ENCODE measurements around the gene ALDOB. TPM values are rescaled to one million over a fixed set of nuclear protein-coding genes. Genes with fewer than 3 reads are reported as not detected.
A peak's percentile ranks its signal among the peaks of the same experiment; 100 is the strongest.

Gene ALDOB
- total and polyA plus RNA-seq, 4 donors, result 0.40 to 5.8 (median 1.8) TPM

- Histone ChIP-seq H3K4me3 (ENCODE audit: low read depth, low read length) (no peak overlapping the region), H3K36me3 (ENCODE audit: control insufficient read depth, insufficient read depth, low read length) (no peaks in the 10 kb centered on the region)
- no CpG with 5 or more reads among the region's 3 CpGs for WGBS (ENCODE audit: insufficient coverage)
Measured at GRCh38 chr9:101381118-101381517, 54.5 kb downstream of the ALDOB start.

GRCh38 chr9:101380295-101380694 lies 55.3 kb downstream of the ALDOB start:
- DNase-seq (ENCODE audit: low read depth in 4 of 6, low spot score in 6 of 6), result no peak
- Histone ChIP-seq H3K27ac (ENCODE audit: low read depth, low read length) (no peak overlapping the region), H3K4me1 (ENCODE audit: control insufficient read depth, insufficient read depth, low read length) (no peaks in the 10 kb centered on the region), H3K4me3 (ENCODE audit: low read depth, low read length) (no peak overlapping the region), H3K9me3 (ENCODE audit: control insufficient read depth, insufficient read depth, low read length) (peaks cover 2% of the 10 kb centered on the region), H3K27me3 (ENCODE audit: control insufficient read depth, insufficient read depth, low read length) (no peaks in the 10 kb centered on the region), H3K36me3 (ENCODE audit: control insufficient read depth, insufficient read depth, low read length) (no peaks in the 10 kb centered on the region)

More at GRCh38 chr9:101381118-101381517, 54.5 kb downstream of the ALDOB start:
- Histone ChIP-seq H3K4me1 (ENCODE audit: control insufficient read depth, insufficient read depth, low read length) (no peaks in the 10 kb centered on the region), H3K27me3 (ENCODE audit: control insufficient read depth, insufficient read depth, low read length) (no peaks in the 10 kb centered on the region), H3K27ac (ENCODE audit: low read depth, low read length) (no peak overlapping the region), H3K9me3 (ENCODE audit: control insufficient read depth, insufficient read depth, low read length) (peaks cover 2% of the 10 kb centered on the region)
- DNase-seq (ENCODE audit: low read depth in 4 of 6, low spot score in 6 of 6), result no peak

GRCh38 chr9:101376111-101376848 lies 59.3 kb downstream of the ALDOB start:
- 100% methylated on average over 1 of the region's 6 CpGs for WGBS (ENCODE audit: insufficient coverage)
- Histone ChIP-seq H3K9me3 (ENCODE audit: control insufficient read depth, insufficient read depth, low read length) (peaks cover 2% of the 10 kb centered on the region), H3K36me3 (ENCODE audit: control insufficient read depth, insufficient read depth, low read length) (no peaks in the 10 kb centered on the region), H3K27ac (ENCODE audit: low read depth, low read length) (no peak overlapping the region), H3K27me3 (ENCODE audit: control insufficient read depth, insufficient read depth, low read length) (no peaks in the 10 kb centered on the region), H3K4me3 (ENCODE audit: low read depth, low read length) (no peak overlapping the region), H3K4me1 (ENCODE audit: control insufficient read depth, insufficient read depth, low read length) (no peaks in the 10 kb centered on the region)
- DNase-seq (ENCODE audit: low read depth in 4 of 6, low spot score in 6 of 6), result peak in 1 of 6 donors; percentile 30

- H3K9me3 ChIP-seq (ENCODE audit: control insufficient read depth, insufficient read depth, low read length), result peaks cover 2% of the 10 kb centered on the region
- H3K27ac ChIP-seq (ENCODE audit: low read depth, low read length), result no peak overlapping the region
- H3K36me3 ChIP-seq (ENCODE audit: control insufficient read depth, insufficient read depth, low read length), result no peaks in the 10 kb centered on the region
- 94% methylated on average over 12 of the region's 12 CpGs for WGBS (ENCODE audit: insufficient coverage)
- no peaks in the 10 kb centered on the region for H3K27me3 ChIP-seq (ENCODE audit: control insufficient read depth, insufficient read depth, low read length)
- no peak for DNase-seq (ENCODE audit: low read depth in 4 of 6, low spot score in 6 of 6)
- H3K4me1 ChIP-seq (ENCODE audit: control insufficient read depth, insufficient read depth, low read length), result no peaks in the 10 kb centered on the region
- no peak overlapping the region for H3K4me3 ChIP-seq (ENCODE audit: low read depth, low read length)
Measured at GRCh38 chr9:101375546-101375945, 60.0 kb downstream of the ALDOB start.

- no peak for DNase-seq (ENCODE audit: low read depth in 4 of 6, low spot score in 6 of 6)
- WGBS (ENCODE audit: insufficient coverage), result no CpG with 5 or more reads among the region's 2 CpGs
- Histone ChIP-seq H3K27ac (ENCODE audit: low read depth, low read length) (no peak overlapping the region), H3K4me3 (ENCODE audit: low read depth, low read length) (no peak overlapping the region), H3K36me3 (ENCODE audit: control insufficient read depth, insufficient read depth, low read length) (no peaks in the 10 kb centered on the region), H3K27me3 (ENCODE audit: control insufficient read depth, insufficient read depth, low read length) (no peaks in the 10 kb centered on the region), H3K4me1 (ENCODE audit: control insufficient read depth, insufficient read depth, low read length) (no peaks in the 10 kb centered on the region), H3K9me3 (ENCODE audit: control insufficient read depth, insufficient read depth, low read length) (peaks cover 2% of the 10 kb centered on the region)
Measured at GRCh38 chr9:101372327-101373118, 63.1 kb downstream of the ALDOB start.

GRCh38 chr9:101371813-101372212 lies 63.8 kb downstream of the ALDOB start:
- Histone ChIP-seq H3K36me3 (ENCODE audit: control insufficient read depth, insufficient read depth, low read length) (no peaks in the 10 kb centered on the region), H3K27ac (ENCODE audit: low read depth, low read length) (no peak overlapping the region), H3K27me3 (ENCODE audit: control insufficient read depth, insufficient read depth, low read length) (no peaks in the 10 kb centered on the region), H3K9me3 (ENCODE audit: control insufficient read depth, insufficient read depth, low read length) (peaks cover 2% of the 10 kb centered on the region), H3K4me1 (ENCODE audit: control insufficient read depth, insufficient read depth, low read length) (no peaks in the 10 kb centered on the region), H3K4me3 (ENCODE audit: low read depth, low read length) (no peak overlapping the region)
- WGBS (ENCODE audit: insufficient coverage), result no CpG with 5 or more reads among the region's 3 CpGs
- DNase-seq (ENCODE audit: low read depth in 4 of 6, low spot score in 6 of 6), result no peak

Small RNA genes within 50 kb of the gene (small RNA-seq; reads per million reads assigned to genes)
- not detected for gene AL353621.2 (ENCODE audit: low replicate concordance)

Other genes starting within 250 kb of the ALDOB start
- under 1 TPM; 0.22 to 0.40 TPM for gene BAAT, start 50.8 kb downstream of the ALDOB start, total RNA-seq
- gene BAAT, start 50.8 kb downstream of the ALDOB start, polyA plus RNA-seq (ENCODE audit: insufficient read length in 2 of 2), result under 1 TPM; 0.33 to 0.48 TPM
- gene MRPL50, start 37.2 kb downstream of the ALDOB start, total RNA-seq, result 10 to 100 TPM; 24.5 to 40.6 TPM
- gene MRPL50, start 37.2 kb downstream of the ALDOB start, polyA plus RNA-seq (ENCODE audit: insufficient read length in 2 of 2), result 10 to 100 TPM; 20.2 to 25.1 TPM
- 10 to 100 TPM; 43.4 to 50.0 TPM for gene ZNF189, start 36.9 kb downstream of the ALDOB start, total RNA-seq
- gene ZNF189, start 36.9 kb downstream of the ALDOB start, polyA plus RNA-seq (ENCODE audit: insufficient read length in 2 of 2), result 10 to 100 TPM; 26.2 to 31.7 TPM
- 10 to 100 TPM; 38.6 to 39.9 TPM for gene RNF20, start 98.1 kb upstream of the ALDOB start, total RNA-seq
- 10 to 100 TPM; 43.2 to 53.7 TPM for gene RNF20, start 98.1 kb upstream of the ALDOB start, polyA plus RNA-seq (ENCODE audit: insufficient read length in 2 of 2)
- under 1 TPM; 0.59 to 0.61 TPM for gene PPP3R2, start 159.2 kb upstream of the ALDOB start, total RNA-seq
- gene PPP3R2, start 159.2 kb upstream of the ALDOB start, polyA plus RNA-seq (ENCODE audit: insufficient read length in 2 of 2), result under 1 TPM; 0.17 to 0.55 TPM

Measured in spinal cord (tissue), 10 donors.